GM21786 (cell line): ENCODE data around the gene OSTF1.

Experiments
- ATAC-seq: cut with Tn5 transposase; IDR thresholded peaks from one replicate; pipeline ENCODE4 v1.9.1; 2021; ENCODE audit not compliant: unreplicated experiment

Gene OSTF1

DNA sequence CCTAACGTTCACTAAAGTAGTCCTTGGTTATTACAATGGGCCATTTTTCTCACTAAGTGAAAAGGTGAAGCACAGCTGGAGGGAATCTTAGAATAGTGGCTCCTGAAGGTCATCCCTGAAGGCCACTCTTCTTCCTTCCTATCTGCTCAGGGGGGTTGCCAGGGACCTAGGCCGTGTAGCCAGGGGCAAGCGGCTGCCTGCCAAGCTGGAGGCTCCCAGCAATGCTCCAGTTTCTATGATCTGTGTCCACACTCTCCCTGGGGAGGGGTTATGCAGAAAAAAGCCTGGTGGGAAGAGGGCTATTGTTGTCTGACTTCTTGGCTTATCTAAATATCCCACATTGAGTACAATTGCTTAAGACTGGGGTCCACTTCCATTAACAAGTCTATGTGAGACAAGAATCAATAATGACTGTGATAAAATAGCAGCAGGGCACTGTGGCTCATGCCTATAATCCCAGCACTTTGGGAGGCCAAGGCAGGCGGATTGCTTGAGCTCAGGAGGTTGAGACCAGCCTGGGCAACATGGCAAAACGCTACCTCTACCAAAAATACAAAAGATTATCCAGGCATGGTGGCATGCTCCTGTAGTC is 4.1 kb upstream of the OSTF1 start:
- ATAC-seq = no peak

DNA sequence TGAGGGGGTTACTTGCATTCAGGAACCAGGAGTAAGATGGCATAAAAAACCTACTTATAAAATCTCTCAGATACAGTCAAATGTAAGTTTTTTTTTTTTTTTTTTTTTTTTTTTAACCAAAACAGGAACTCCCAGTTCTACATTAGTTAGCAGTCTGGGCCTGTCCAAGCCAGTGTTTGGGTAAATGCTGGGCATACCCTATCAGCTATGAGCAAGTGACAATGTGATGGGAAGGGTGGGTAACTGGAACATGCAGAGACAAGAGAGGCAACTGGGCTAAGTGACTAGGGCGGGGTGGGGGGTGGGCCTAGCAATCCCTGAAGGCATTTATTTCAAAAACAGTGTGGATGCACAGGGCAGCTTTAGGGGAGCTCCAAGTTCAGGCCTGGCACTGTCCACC is 2.7 kb upstream of the OSTF1 start:
- ATAC-seq = no peak

GRCh38 chr9:75086541-75087288 is 1.6 kb upstream of the OSTF1 start:
- ATAC-seq = no peak

- peak; percentile 31 for ATAC-seq
Measured at GRCh38 chr9:75087289-75087823, 958 bp upstream of the OSTF1 start.

DNA sequence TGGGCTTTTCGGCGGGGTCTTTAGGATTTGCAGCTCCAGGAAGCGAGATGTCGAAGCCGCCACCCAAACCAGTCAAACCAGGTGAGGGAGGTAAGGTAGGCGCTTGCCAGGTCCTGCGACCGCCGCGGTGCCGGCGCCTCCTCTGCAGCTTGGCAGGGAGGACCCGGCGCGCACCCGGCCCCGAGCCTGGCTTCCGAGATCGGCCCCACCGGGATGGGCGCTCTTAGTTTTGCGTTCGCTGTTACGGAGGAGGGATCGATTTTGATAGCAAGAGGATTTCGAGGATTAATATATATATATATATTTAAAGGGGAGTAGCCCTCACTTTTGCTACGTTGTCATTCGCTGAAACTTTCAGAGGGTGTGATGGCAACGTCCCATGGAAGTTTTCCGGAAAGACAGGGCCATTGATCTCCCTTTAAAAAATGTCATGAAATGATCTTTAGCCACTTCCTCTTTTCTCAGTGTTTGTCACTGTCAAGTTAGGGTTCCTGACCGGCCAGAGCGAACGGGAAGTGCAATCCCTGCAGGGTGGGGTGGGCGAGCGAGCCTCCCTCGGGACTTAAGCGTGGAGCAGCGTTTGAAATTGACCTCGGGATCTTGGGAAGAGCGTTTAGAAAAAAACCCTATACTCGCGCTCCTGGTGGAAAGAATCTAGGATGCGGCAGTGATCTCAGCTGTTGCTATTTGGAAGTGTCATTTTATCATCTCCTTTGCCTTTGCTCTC is 495 bp downstream of the OSTF1 start:
- ATAC-seq = peak; percentile 35

DNA sequence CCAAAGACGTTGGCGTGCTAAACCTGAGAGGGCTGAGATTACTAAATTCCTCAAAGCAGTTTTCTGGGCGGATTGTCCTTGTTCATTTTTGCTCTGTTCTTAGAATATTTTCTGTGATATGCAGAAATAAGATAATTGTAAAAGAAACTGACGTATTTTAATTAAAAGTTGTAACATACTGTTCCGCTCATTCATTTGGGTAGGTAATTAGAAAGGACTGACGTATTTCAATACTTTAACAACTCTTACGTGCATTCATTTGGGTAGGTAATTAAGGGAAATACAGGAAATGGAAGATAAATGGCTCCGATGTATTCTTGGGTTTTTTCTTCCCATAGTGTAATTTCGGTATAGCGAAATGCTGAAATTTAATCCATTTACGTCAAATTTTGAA is 1.1 kb downstream of the OSTF1 start:
- no peak for ATAC-seq

GRCh38 chr9:75090579-75090978 is 2.3 kb downstream of the OSTF1 start:
- ATAC-seq = no peak

- ATAC-seq = no peak
Measured at GRCh38 chr9:75092766-75093165, 4.5 kb downstream of the OSTF1 start.

GRCh38 chr9:75096796-75097195 is 8.5 kb downstream of the OSTF1 start:
- no peak for ATAC-seq

DNA sequence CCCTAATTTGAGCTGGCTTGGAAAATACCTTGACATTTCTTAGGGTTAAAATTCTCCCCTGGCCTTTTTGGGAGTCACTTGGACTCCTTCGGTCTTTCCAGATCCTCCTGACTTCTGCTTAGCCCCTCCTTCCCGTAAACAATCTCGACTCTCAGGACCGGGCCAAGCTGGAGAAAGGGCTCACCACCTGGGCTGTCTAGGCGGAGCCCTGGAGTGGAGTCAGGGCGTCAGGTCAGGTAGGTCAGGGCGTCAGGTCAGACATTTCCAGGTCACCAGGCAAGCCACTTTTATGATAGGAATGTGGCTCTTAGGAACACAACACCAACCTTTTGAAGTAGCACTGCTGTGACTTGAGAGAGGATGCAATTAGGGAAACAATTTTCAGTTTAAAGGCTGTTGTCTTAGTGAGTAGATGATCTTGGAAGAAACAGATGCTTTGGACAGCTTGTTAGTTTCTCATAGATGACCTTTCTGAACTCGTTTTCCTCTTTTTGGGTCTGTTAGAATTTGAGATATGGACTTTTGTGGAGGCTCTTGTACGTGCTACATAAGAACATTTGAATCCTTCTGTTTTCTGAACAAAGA is 12.8 kb downstream of the OSTF1 start:
- no peak for ATAC-seq

DNA sequence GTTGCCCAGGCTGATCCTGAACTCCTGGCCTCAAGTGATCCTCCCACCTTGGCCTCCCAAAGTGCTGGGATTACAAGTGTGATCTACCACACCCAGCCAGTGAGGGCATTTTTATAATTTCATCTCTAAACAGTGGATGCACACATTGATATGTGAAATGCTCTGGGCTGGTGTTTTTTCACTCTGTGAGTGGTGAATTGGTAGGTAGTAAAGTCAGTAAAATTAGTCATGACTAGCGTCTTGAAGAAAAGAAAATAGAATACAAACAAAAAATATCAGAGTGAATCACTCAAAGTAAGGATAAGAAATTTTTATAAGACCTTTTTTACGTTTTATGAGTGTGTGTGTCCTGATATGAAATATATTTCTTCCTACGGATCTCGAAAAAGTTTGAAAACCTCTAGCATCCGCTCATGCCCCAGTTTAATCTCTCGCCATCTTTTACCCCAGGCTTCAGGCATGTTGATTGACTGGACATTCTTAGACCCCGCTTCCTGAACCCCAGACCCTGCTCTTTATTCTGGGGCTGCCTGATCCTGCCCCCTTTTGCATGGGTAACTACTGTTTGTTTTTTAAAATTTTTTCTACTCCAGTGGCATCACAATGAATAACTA is 14.0 kb downstream of the OSTF1 start:
- ATAC-seq = no peak

- no peak for ATAC-seq
Measured at GRCh38 chr9:75104607-75105006, 16.3 kb downstream of the OSTF1 start.

GRCh38 chr9:75105019-75105540 is 16.8 kb downstream of the OSTF1 start:
- ATAC-seq = no peak

GRCh38 chr9:75105841-75106240 is 17.5 kb downstream of the OSTF1 start:
- ATAC-seq = no peak

GRCh38 chr9:75106857-75107256 is 18.5 kb downstream of the OSTF1 start:
- no peak for ATAC-seq

DNA sequence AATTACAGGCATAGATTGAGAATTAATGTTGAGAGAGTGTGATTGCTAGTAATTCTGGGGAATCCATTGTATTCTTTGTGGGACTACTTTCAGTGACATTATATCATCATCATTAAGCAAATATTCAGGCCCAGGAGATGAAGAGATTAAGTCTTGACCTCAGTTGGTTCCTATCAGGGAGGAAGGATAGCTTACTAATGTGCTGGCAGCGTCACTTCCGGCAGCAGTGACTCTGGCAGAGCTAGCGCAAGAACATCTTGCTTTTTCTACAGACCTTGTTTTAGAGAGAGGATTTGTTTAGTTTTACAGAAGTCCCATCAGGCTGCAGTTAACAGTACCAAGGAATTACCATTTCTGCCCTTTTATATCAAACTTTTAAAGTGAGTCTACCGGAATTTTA is 20.3 kb downstream of the OSTF1 start:
- ATAC-seq = no peak

- no peak for ATAC-seq
Measured at GRCh38 chr9:75109210-75109839, 21.0 kb downstream of the OSTF1 start.

- ATAC-seq = no peak
Measured at GRCh38 chr9:75111019-75111622, 22.8 kb downstream of the OSTF1 start.

DNA sequence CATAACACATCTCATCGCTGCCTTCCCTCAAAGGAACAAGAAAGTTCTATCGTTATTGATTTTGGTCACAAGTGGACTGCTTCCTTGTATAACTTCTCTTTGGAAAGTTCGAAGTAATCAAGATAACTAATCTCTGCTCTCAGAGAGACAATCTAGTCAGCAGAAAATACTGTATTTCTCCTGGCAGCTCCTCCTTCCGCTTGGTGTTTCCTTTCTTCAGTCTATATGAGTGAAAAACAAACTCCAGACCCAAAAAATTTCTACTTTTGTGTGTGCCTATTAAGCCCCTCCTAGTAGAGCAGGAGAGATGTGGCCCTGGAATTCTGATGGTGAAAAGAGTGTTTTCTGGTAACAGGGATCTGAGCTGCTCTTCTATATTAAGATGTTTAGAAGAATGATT is 24.5 kb downstream of the OSTF1 start:
- ATAC-seq = no peak

DNA sequence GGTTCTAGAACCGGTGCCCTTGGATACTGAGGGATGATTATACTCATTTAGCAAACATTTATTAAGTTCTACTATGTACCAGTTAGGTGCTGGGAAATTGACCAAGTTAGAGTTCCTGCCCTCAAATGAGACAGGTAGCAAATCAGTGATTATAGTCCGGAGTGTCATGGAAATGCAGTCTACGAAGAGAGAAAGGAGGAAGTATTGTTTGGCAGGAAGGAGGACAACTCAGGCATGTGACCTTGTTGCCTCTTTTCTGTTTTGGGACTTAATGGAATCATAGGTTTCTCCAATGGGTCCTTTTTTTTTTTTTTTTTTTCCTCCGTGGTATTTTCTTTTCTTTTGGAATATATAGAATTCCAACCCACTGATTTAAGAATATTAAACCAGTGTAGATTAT is 28.0 kb downstream of the OSTF1 start:
- no peak for ATAC-seq
